ENCODE data around the gene GLIS1. TPM values are rescaled to one million over a fixed set of nuclear protein-coding genes. Genes with fewer than 3 reads are reported as not detected.

The GLIS1 gene
- total RNA-seq, 2 experiments from 2014 or later, result not detected

Other genes with a start within 250 kb of the GLIS1 start
- gene NDC1, start 99.1 kb upstream of the GLIS1 start, total RNA-seq, result 10 to 100 TPM; 26.1 to 35.5 TPM
- 10 to 100 TPM; 17.2 to 18.0 TPM for gene YIPF1, start 150.6 kb upstream of the GLIS1 start, total RNA-seq
- not detected for gene DIO1, start 155.0 kb upstream of the GLIS1 start, total RNA-seq
- gene IFT25, start 206.5 kb upstream of the GLIS1 start, total RNA-seq, result 10 to 100 TPM; 69.3 to 82.6 TPM
- 10 to 100 TPM; 20.5 to 22.3 TPM for gene LRRC42, start 207.2 kb upstream of the GLIS1 start, total RNA-seq